HCT116 (cell line): ENCODE measurements around the gene RIT1. TPM values are rescaled to one million over a fixed set of nuclear protein-coding genes. Genes with fewer than 3 reads are reported as not detected.

Source experiments
- ATAC-seq: fragments of 200-7000 bp; cut with Tn5 transposase; 2 replicates; pipeline ENCODE4 v1.9.1; 2020; ENCODE audit warnings: mild to moderate bottlenecking, moderate library complexity
- BruUV-seq: library from RNA; stranded (reverse); fragments of 400-500 nt; replicated peaks from 2 replicates; lab custom pipeline; 2021; lab: Mats Ljungman, UMichigan
- CTCF ChIA-PET: fragments of 300-600 bp; sonication (Branson Sonifier 250); formaldehyde crosslinking; loops from one replicate; lab custom pipeline; 2021; ENCODE audit warnings: antibody characterized with exemption; lab: Charles Lee
- POLR2A ChIA-PET: fragments of 300-600, 350-600 bp; sonication (Branson Sonifier 250); formaldehyde crosslinking; loops from one replicate; lab custom pipeline; 2021; ENCODE audit warnings: antibody characterized with exemption; lab: Charles Lee
- RAD21 ChIA-PET, 2 experiments: fragments of 300-600 bp; sonication (Branson Sonifier 250); formaldehyde crosslinking; loops; one replicate each; lab custom pipeline; 2023; ENCODE audit warnings: low total read pairs in 2 of 2; ENCODE audit not compliant: uncharacterized antibody in 2 of 2, unreplicated experiment in 2 of 2, low non-redundant PET in 1 of 2; lab: Charles Lee
- DNase-seq: peaks from one replicate; pipeline ENCODE4 v3.0.0-alpha.2; 2010; ENCODE audit warnings: low read depth, low spot score
- H2AFZ ChIP-seq: fragments of 200-600 bp; shearing (Covaris generic), sonication (generic); 2 replicates; pipeline ENCODE4 v1.6.1; 2017; ENCODE audit warnings: low read depth, mixed run types, mixed read lengths, antibody characterized with exemption, low read length; ENCODE audit not compliant: poor library complexity, severe bottlenecking
- H3K27ac ChIP-seq: 2 replicates; pipeline ENCODE4 v1.5.1; 2012; ENCODE audit warnings: low read depth, low read length
- H3K27me3 ChIP-seq: fragments of 200-600 bp; sonication (generic); 2 replicates; pipeline ENCODE4 v1.6.1; 2016; ENCODE audit warnings: mixed run types, low read length, mixed read lengths; ENCODE audit not compliant: insufficient read depth
- H3K36me3 ChIP-seq, 2 experiments: fragments of 200-500 bp in 1 of 2; fragments of 200-600 bp in 1 of 2; sonication (Bioruptor generic) in 1 of 2; sonication (generic) in 1 of 2; 2 replicates each; pipeline versions ENCODE4 v1.5.1 to v1.6.1; 2014 to 2016; ENCODE audit warnings: low read length in 2 of 2, inconsistent platforms in 1 of 2, mixed read lengths in 1 of 2, mixed run types in 1 of 2; ENCODE audit not compliant: insufficient read depth in 2 of 2, control insufficient read depth in 1 of 2
- H3K4me1 ChIP-seq, 2 experiments: fragments of 200-600 bp in 1 of 2; sonication (generic) in 1 of 2; 2 replicates each; pipeline versions ENCODE4 v1.5.1 to v1.6.1; 2012 to 2017; ENCODE audit warnings: low read length in 2 of 2, inconsistent platforms in 1 of 2, mild to moderate bottlenecking in 1 of 2, mixed read lengths in 1 of 2, mixed run types in 1 of 2, moderate library complexity in 1 of 2; ENCODE audit not compliant: insufficient read depth in 2 of 2, control insufficient read depth in 1 of 2
- H3K4me2 ChIP-seq: fragments of 200-600 bp; sonication (generic); 2 replicates; pipeline ENCODE4 v1.6.1; 2017; ENCODE audit warnings: mixed run types, low read length, mixed read lengths
- H3K4me3 ChIP-seq, 2 experiments: fragments of 200-600 bp in 1 of 2; sonication (generic) in 1 of 2; replicated peaks in 1 of 2; 2 replicates each; pipeline ENCODE4 v1.5.1; 2011 to 2016; ENCODE audit warnings: low read length in 2 of 2, control low read depth in 1 of 2, low read depth in 1 of 2, mild to moderate bottlenecking in 1 of 2, mixed read lengths in 1 of 2, mixed run types in 1 of 2
- H3K79me2 ChIP-seq: fragments of 200-600 bp; sonication (generic); 2 replicates; pipeline ENCODE4 v1.6.1; 2017; ENCODE audit warnings: mild to moderate bottlenecking, mixed run types, low read length, moderate library complexity, mixed read lengths; ENCODE audit not compliant: insufficient read depth
- H3K9ac ChIP-seq: fragments of 200-600 bp; sonication (generic); 2 replicates; pipeline ENCODE4 v1.6.1; 2016; ENCODE audit warnings: low read length, mixed read lengths
- H3K9me2 ChIP-seq: fragments of 200-600 bp; sonication (generic), shearing (Covaris generic); 2 replicates; pipeline ENCODE4 v1.6.1; 2017; ENCODE audit warnings: mixed run types, mild to moderate bottlenecking, moderate library complexity; ENCODE audit not compliant: insufficient read depth
- H3K9me3 ChIP-seq, 2 experiments: fragments of 200-500 bp in 1 of 2; fragments of 200-600 bp in 1 of 2; sonication (Bioruptor generic) in 1 of 2; sonication (generic) in 1 of 2; 2 replicates each; pipeline ENCODE4 v1.6.1; 2014 to 2017; ENCODE audit warnings: low read length in 2 of 2, mixed read lengths in 2 of 2, inconsistent platforms in 1 of 2, low read depth in 1 of 2, mild to moderate bottlenecking in 1 of 2, mixed run types in 1 of 2, moderate library complexity in 1 of 2; ENCODE audit not compliant: control insufficient read depth in 1 of 2, insufficient read depth in 1 of 2
- H4K20me1 ChIP-seq: fragments of 200-600 bp; sonication (generic), shearing (Covaris generic); 2 replicates; pipeline ENCODE4 v1.6.1; 2017; ENCODE audit warnings: mixed run types, mild to moderate bottlenecking, moderate library complexity; ENCODE audit not compliant: insufficient read depth
- CEBPB ChIP-seq: IDR thresholded peaks from 2 replicates; pipeline ENCODE4 v1.6.1; 2012; ENCODE audit warnings: low read depth
- ELF1 ChIP-seq: IDR thresholded peaks from 2 replicates; pipeline ENCODE4 v1.6.1; 2012; ENCODE audit warnings: low read depth, borderline replicate concordance
- EZH2phosphoT487 ChIP-seq: fragments of 200-600 bp; IDR thresholded peaks from 2 replicates; pipeline ENCODE4 v1.6.1; 2018; ENCODE audit warnings: antibody characterized with exemption, borderline replicate concordance
- RAD21 ChIP-seq: IDR thresholded peaks from 2 replicates; pipeline ENCODE4 v1.6.1; 2012; ENCODE audit warnings: low read depth, mild to moderate bottlenecking
- SIN3A ChIP-seq: IDR thresholded peaks from 2 replicates; pipeline ENCODE4 v1.6.1; 2012; ENCODE audit warnings: low read depth
- SP1 ChIP-seq: IDR thresholded peaks from 2 replicates; pipeline ENCODE4 v1.6.1; 2012; ENCODE audit warnings: low read depth
- ZBTB33 ChIP-seq: IDR thresholded peaks from 2 replicates; pipeline ENCODE4 v1.6.1; 2011; ENCODE audit warnings: mild to moderate bottlenecking, low read length, moderate library complexity; ENCODE audit not compliant: insufficient replicate concordance; ENCODE audit errors: extremely low read depth
- ZNF274 ChIP-seq: fragments of 200-500 bp; sonication (Bioruptor generic); IDR thresholded peaks from 2 replicates; pipeline ENCODE4 v1.6.1; 2014; ENCODE audit warnings: mild to moderate bottlenecking, low read depth, low read length, inconsistent platforms
- intact Hi-C: fragments of 100-400 bp; cut with micrococcal nuclease; formaldehyde crosslinking; loops from 2 replicates; pipeline ENCODE4 v1.10.0; 2022
- total RNA-seq: library from RNA; stranded (reverse); gene quantifications from one replicate; pipeline ENCODE4 v1.2.1, GENCODE V29; 2021; ENCODE audit not compliant: unreplicated experiment
- TF ChIP-seq, protein P1 (sequence below): IDR thresholded peaks from 2 replicates; pipeline ENCODE4 v1.6.1; 2012; ENCODE audit warnings: low read depth

RIT1 gene
- total RNA-seq, 1 experiment from 2014 or later: 10.2 TPM

DNA sequence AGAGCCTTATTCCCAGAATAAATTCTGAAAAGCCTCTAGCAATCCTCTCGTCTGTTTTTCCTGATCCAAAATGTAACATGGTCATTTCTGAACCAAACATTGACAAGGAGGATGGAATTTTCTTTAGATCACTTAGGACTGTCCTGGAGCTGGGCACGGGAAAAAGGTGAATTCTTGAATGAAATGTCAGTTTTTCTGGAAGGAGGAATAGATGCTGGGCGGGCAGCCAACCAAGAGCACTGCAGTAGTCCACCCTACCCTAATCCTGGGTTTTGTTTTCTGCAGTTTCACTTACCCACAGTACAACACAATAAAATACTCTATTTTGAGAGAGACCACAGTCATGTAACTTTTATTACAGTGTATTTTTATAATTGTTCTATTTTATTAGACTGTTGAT, 20.9 kb downstream of the RIT1 start:
- no TSS peak for BruUV-seq
- DNase-seq: no peak
- Histone ChIP-seq H4K20me1 (no peaks in the 10 kb centered on the region), H3K27me3 (no peaks in the 10 kb centered on the region), H3K27ac (no peak overlapping the region), H3K79me2 (no peaks in the 10 kb centered on the region), H3K4me3 (no peak overlapping the region), H3K9me3 (no peaks in the 10 kb centered on the region), H3K4me2 (no peak overlapping the region), H3K36me3 (no peaks in the 10 kb centered on the region), H2AFZ (no peak overlapping the region), H3K9ac (no peak overlapping the region), H3K4me1 (peaks cover 27 to 35% of the 10 kb centered on the region in 2 experiments), H3K9me2 (no peaks in the 10 kb centered on the region)
- TF ChIP-seq ELF1 (no peak), CEBPB (no peak), ZBTB33 (no peak), ZNF274 (no peak), SP1 (no peak), EZH2phosphoT487 (no peak), SIN3A (no peak), RAD21 (no peak)
- TF ChIP-seq, protein P1, sequence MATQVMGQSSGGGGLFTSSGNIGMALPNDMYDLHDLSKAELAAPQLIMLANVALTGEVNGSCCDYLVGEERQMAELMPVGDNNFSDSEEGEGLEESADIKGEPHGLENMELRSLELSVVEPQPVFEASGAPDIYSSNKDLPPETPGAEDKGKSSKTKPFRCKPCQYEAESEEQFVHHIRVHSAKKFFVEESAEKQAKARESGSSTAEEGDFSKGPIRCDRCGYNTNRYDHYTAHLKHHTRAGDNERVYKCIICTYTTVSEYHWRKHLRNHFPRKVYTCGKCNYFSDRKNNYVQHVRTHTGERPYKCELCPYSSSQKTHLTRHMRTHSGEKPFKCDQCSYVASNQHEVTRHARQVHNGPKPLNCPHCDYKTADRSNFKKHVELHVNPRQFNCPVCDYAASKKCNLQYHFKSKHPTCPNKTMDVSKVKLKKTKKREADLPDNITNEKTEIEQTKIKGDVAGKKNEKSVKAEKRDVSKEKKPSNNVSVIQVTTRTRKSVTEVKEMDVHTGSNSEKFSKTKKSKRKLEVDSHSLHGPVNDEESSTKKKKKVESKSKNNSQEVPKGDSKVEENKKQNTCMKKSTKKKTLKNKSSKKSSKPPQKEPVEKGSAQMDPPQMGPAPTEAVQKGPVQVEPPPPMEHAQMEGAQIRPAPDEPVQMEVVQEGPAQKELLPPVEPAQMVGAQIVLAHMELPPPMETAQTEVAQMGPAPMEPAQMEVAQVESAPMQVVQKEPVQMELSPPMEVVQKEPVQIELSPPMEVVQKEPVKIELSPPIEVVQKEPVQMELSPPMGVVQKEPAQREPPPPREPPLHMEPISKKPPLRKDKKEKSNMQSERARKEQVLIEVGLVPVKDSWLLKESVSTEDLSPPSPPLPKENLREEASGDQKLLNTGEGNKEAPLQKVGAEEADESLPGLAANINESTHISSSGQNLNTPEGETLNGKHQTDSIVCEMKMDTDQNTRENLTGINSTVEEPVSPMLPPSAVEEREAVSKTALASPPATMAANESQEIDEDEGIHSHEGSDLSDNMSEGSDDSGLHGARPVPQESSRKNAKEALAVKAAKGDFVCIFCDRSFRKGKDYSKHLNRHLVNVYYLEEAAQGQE: no peak
- ATAC-seq: no peak
- ChIA-PET RAD21 (no interaction called here), POLR2A (no interaction called here), CTCF (no interaction called here)
- intact Hi-C loops: no loop called here
